ENCODE results near the gene OR51I1.

OR51I1 gene

GRCh38 chr11:5441414-5441813 lies at the start of gene OR51I1:
TSS of gene OR51I1 (minus strand) at chr11:5441514. CDS start at chr11:5441514, 0 bp downstream.
- no peak for DNase-seq (ENCODE audit: extremely low read depth in 1 of 2, low read depth in 1 of 2)

- no peak for DNase-seq (ENCODE audit: extremely low read depth in 1 of 2, low read depth in 1 of 2)
These were observed 48.5 kb upstream of the OR51I1 start for GRCh38 chr11:5489576-5490357.

- no peak for DNase-seq (ENCODE audit: extremely low read depth in 1 of 2, low read depth in 1 of 2)
These were observed 47.6 kb upstream of the OR51I1 start for GRCh38 chr11:5488798-5489399.

- no peak for DNase-seq (ENCODE audit: extremely low read depth in 1 of 2, low read depth in 1 of 2)
These were observed 47.1 kb upstream of the OR51I1 start, which contains the start of gene OR52D1 for GRCh38 chr11:5488385-5488784. TSS of gene OR52D1 (plus strand) at chr11:5488685. CDS start at chr11:5488707, 22 bp downstream.

GRCh38 chr11:5486421-5486820 lies 45.1 kb upstream of the OR51I1 start:
- DNase-seq (ENCODE audit: extremely low read depth in 1 of 2, low read depth in 1 of 2), result no peak

- DNase-seq (ENCODE audit: extremely low read depth in 1 of 2, low read depth in 1 of 2), result no peak
These were observed 44.7 kb upstream of the OR51I1 start for GRCh38 chr11:5486003-5486402.

GRCh38 chr11:5476186-5476819 lies 35.0 kb upstream of the OR51I1 start:
- no peak for DNase-seq (ENCODE audit: extremely low read depth in 1 of 2, low read depth in 1 of 2)

- no peak for DNase-seq (ENCODE audit: extremely low read depth in 1 of 2, low read depth in 1 of 2)
These were observed 32.6 kb upstream of the OR51I1 start for GRCh38 chr11:5473921-5474320.

GRCh38 chr11:5467527-5467926 lies 26.2 kb upstream of the OR51I1 start:
- no peak for DNase-seq (ENCODE audit: extremely low read depth in 1 of 2, low read depth in 1 of 2)

- DNase-seq (ENCODE audit: extremely low read depth in 1 of 2, low read depth in 1 of 2), result no peak
These were observed 19.8 kb upstream of the OR51I1 start for GRCh38 chr11:5460983-5461621.

GRCh38 chr11:5449432-5449831 lies 8.1 kb upstream of the OR51I1 start:
- no peak for DNase-seq (ENCODE audit: extremely low read depth in 1 of 2, low read depth in 1 of 2)

- DNase-seq (ENCODE audit: extremely low read depth in 1 of 2, low read depth in 1 of 2), result no peak
These were observed 7.7 kb upstream of the OR51I1 start, which contains the start of gene OR51I2 for GRCh38 chr11:5449023-5449422. TSS of gene OR51I2 (plus strand) at chr11:5449323. CDS start at chr11:5453489, 4,166 bp downstream.

- no peak for DNase-seq (ENCODE audit: extremely low read depth in 1 of 2, low read depth in 1 of 2)
These were observed 2.6 kb upstream of the OR51I1 start for GRCh38 chr11:5443835-5444393.

- DNase-seq (ENCODE audit: extremely low read depth in 1 of 2, low read depth in 1 of 2), result no peak
These were observed 18.2 kb downstream of the OR51I1 start for GRCh38 chr11:5423131-5423530.

GRCh38 chr11:5421811-5422210 lies 19.5 kb downstream of the OR51I1 start, which contains the start of gene OR51Q1:
TSS of gene OR51Q1 (plus strand) at chr11:5422111. CDS start at chr11:5422201, 90 bp downstream.
- DNase-seq (ENCODE audit: extremely low read depth in 1 of 2, low read depth in 1 of 2), result no peak

- no peak for DNase-seq (ENCODE audit: extremely low read depth in 1 of 2, low read depth in 1 of 2)
These were observed 20.3 kb downstream of the OR51I1 start for GRCh38 chr11:5420993-5421392.

GRCh38 chr11:5405173-5405572 lies 36.1 kb downstream of the OR51I1 start:
- no peak for DNase-seq (ENCODE audit: extremely low read depth in 1 of 2, low read depth in 1 of 2)

GRCh38 chr11:5398936-5399335 lies 42.4 kb downstream of the OR51I1 start:
- no peak for DNase-seq (ENCODE audit: extremely low read depth in 1 of 2, low read depth in 1 of 2)

GRCh38 chr11:5394091-5394490 lies 47.2 kb downstream of the OR51I1 start:
- DNase-seq (ENCODE audit: extremely low read depth in 1 of 2, low read depth in 1 of 2), result no peak
